Common myeloid progenitor, CD34-positive (primary cell): ENCODE results near the gene P2RY6.

Source experiments
- CTCF ChIA-PET: fragments of 350-600 bp; sonication (Branson Sonifier 250); formaldehyde crosslinking; loops from one replicate; lab custom pipeline; 2021; ENCODE audit warnings: antibody characterized with exemption; lab: Charles Lee
- POLR2A ChIA-PET: fragments of 350-600 bp; sonication (Branson Sonifier 250); formaldehyde crosslinking; loops from one replicate; lab custom pipeline; 2021; ENCODE audit warnings: antibody characterized with exemption; lab: Charles Lee
- DNase-seq, 3 donors: peaks; one replicate each; pipeline versions ENCODE4 v3.0.0 to v3.0.0-alpha.2; 2013
- H3K27ac ChIP-seq, 2 experiments: 1 replicate in 1 of 2; 2 replicates in 1 of 2; pipeline ENCODE4 v1.7.0; 2013; ENCODE audit warnings: inconsistent platforms in 2 of 2, low read length in 2 of 2, mild to moderate bottlenecking in 2 of 2, low read depth in 1 of 2, moderate library complexity in 1 of 2; ENCODE audit not compliant: severe bottlenecking in 2 of 2, insufficient read depth in 1 of 2, poor library complexity in 1 of 2
- H3K27me3 ChIP-seq, 5 experiments: replicated peaks in 2 of 5; 1 replicate in 3 of 5; 2 replicates in 2 of 5; pipeline versions ENCODE4 v1.6.1 to v1.7.0; 2013; ENCODE audit warnings: low read length in 4 of 5, mild to moderate bottlenecking in 2 of 5, moderate library complexity in 2 of 5, inconsistent platforms in 1 of 5; ENCODE audit not compliant: insufficient read depth in 5 of 5, control insufficient read depth in 4 of 5
- H3K36me3 ChIP-seq, 4 experiments: 1 replicate in 2 of 4; 2 replicates in 2 of 4; pipeline versions ENCODE4 v1.6.1 to v1.7.0; 2013; ENCODE audit warnings: low read length in 3 of 4, control low read depth in 1 of 4, mild to moderate bottlenecking in 1 of 4; ENCODE audit not compliant: control insufficient read depth in 4 of 4, insufficient read depth in 4 of 4
- H3K4me1 ChIP-seq, 4 experiments: 1 replicate in 3 of 4; 2 replicates in 1 of 4; pipeline versions ENCODE4 v1.6.1 to v1.7.1; 2013; ENCODE audit warnings: low read length in 3 of 4, mild to moderate bottlenecking in 3 of 4, control low read depth in 1 of 4, inconsistent platforms in 1 of 4, moderate library complexity in 1 of 4; ENCODE audit not compliant: control insufficient read depth in 4 of 4, insufficient read depth in 4 of 4; ENCODE audit errors: control extremely low read depth in 1 of 4
- H3K4me3 ChIP-seq, 7 experiments: 1 replicate in 4 of 7; 2 replicates in 3 of 7; pipeline versions ENCODE4 v1.5.1 to v1.7.0; 2013; ENCODE audit warnings: mild to moderate bottlenecking in 7 of 7, low read length in 6 of 7, moderate library complexity in 6 of 7, inconsistent platforms in 2 of 7, low read depth in 2 of 7, control low read depth in 1 of 7; ENCODE audit not compliant: insufficient read depth in 4 of 7, control insufficient read depth in 1 of 7; ENCODE audit errors: extremely low read depth in 1 of 7
- H3K9me3 ChIP-seq, 5 experiments: 1 replicate in 4 of 5; 2 replicates in 1 of 5; pipeline versions ENCODE4 v1.6.1 to v1.7.1; 2013; ENCODE audit warnings: low read length in 4 of 5, mild to moderate bottlenecking in 2 of 5, inconsistent platforms in 1 of 5, low read depth in 1 of 5, moderate library complexity in 1 of 5; ENCODE audit not compliant: control insufficient read depth in 4 of 5, insufficient read depth in 2 of 5; ENCODE audit errors: control extremely low read depth in 1 of 5
- WGBS: methylation state at CpG from one replicate; pipeline ENCODE4 v1.1.5; 2013; ENCODE audit not compliant: insufficient coverage; 5-methylcytosine and 5-hydroxymethylcytosine counted together

P2RY6 gene

GRCh38 chr11:73310076-73310475 lies 37.9 kb downstream of the P2RY6 start:
- WGBS, result 97% methylated on average over 14 of the region's 16 CpGs
- Histone ChIP-seq H3K9me3 (no peaks in the 10 kb centered on the region), H3K36me3 (peaks cover 0 to 11% (median 5%) of the 10 kb centered on the region in 4 experiments), H3K4me1 (peaks cover 9 to 76% (median 76%) of the 10 kb centered on the region in 4 experiments), H3K27ac (no peak overlapping the region), H3K27me3 (no peaks in the 10 kb centered on the region), H3K4me3 (peak overlapping the region in 4 of 7 experiments; percentile 81 to 91 (median 86))
- ChIA-PET POLR2A (interaction anchor here (1.2 to 4.6 kb wide), 4 partner anchors 11 to 67 kb away, joined by 3 to 56 read pairs (median 24); no protein-coding TSS in a partner anchor), CTCF (interaction anchor here (0.8 to 20.9 kb wide), 5 partner anchors 14 to 316 kb away, joined by 3 to 371 read pairs (median 172); no protein-coding TSS in a partner anchor)
- no peak for DNase-seq

GRCh38 chr11:73310661-73311393 lies 38.7 kb downstream of the P2RY6 start:
- POLR2A ChIA-PET, result no interaction called here
- Histone ChIP-seq H3K4me3 (peak overlapping the region in 3 of 7 experiments; percentile 19 to 91 (median 20)), H3K4me1 (peaks cover 11 to 83% (median 83%) of the 10 kb centered on the region in 4 experiments), H3K27me3 (no peaks in the 10 kb centered on the region), H3K27ac (no peak overlapping the region), H3K9me3 (no peaks in the 10 kb centered on the region), H3K36me3 (peaks cover 0 to 11% (median 5%) of the 10 kb centered on the region in 4 experiments)
- CTCF ChIA-PET, result interaction anchor here (1.5 to 20.9 kb wide), 5 partner anchors 8 to 167 kb away, joined by 3 to 371 read pairs (median 172); no protein-coding TSS in a partner anchor
- no peak for DNase-seq
- 96% methylated on average over 17 of the region's 22 CpGs for WGBS

- WGBS, result 90% methylated on average over 16 of the region's 18 CpGs
- Histone ChIP-seq H3K4me1 (peaks cover 11 to 86% (median 83%) of the 10 kb centered on the region in 4 experiments), H3K27me3 (no peaks in the 10 kb centered on the region), H3K27ac (peak overlapping the region in 1 of 2 experiments; percentile 27), H3K9me3 (no peaks in the 10 kb centered on the region), H3K36me3 (peaks cover 0 to 11% (median 5%) of the 10 kb centered on the region in 4 experiments), H3K4me3 (peak overlapping the region in 4 of 7 experiments; percentile 20 to 60 (median 52))
- DNase-seq, result no peak
- ChIA-PET CTCF (interaction anchor here (1.5 to 20.9 kb wide), 4 partner anchors 9 to 168 kb away, joined by 3 to 371 read pairs (median 164); no protein-coding TSS in a partner anchor), POLR2A (no interaction called here)
Measured at GRCh38 chr11:73311394-73311869, 39.3 kb downstream of the P2RY6 start.

GRCh38 chr11:73312036-73312435 lies 39.9 kb downstream of the P2RY6 start:
- peak overlapping the region in 5 of 7 experiments; percentile 30 to 60 (median 54) for H3K4me3 ChIP-seq
- peaks cover 9 to 86% (median 81%) of the 10 kb centered on the region in 4 experiments for H3K4me1 ChIP-seq
- POLR2A ChIA-PET, result interaction anchor here (1.7 kb wide), 1 partner anchor 11 kb away, joined by 8 read pairs; no protein-coding TSS in a partner anchor

GRCh38 chr11:73312851-73313327 lies 40.8 kb downstream of the P2RY6 start:
- DNase-seq, result no peak
- POLR2A ChIA-PET, result interaction anchor here (0.6 to 1.7 kb wide), 3 partner anchors 9 to 406 kb away, joined by 3 to 8 read pairs (median 3); no protein-coding TSS in a partner anchor
- WGBS, result 100% methylated on average over 2 of the region's 6 CpGs
- peaks cover 13 to 92% (median 86%) of the 10 kb centered on the region in 4 experiments for H3K4me1 ChIP-seq
- H3K9me3 ChIP-seq, result no peaks in the 10 kb centered on the region
- H3K4me3 ChIP-seq, result peak overlapping the region in 6 of 7 experiments; percentile 19 to 60 (median 52)
- H3K36me3 ChIP-seq, result peaks cover 0 to 11% (median 5%) of the 10 kb centered on the region in 4 experiments
- no peaks in the 10 kb centered on the region for H3K27me3 ChIP-seq
- H3K27ac ChIP-seq, result peak overlapping the region; percentile 27 to 67
- CTCF ChIA-PET, result interaction anchor here (19.7 to 20.9 kb wide), 2 partner anchors 11 to 26 kb away, joined by 323 to 371 read pairs; no protein-coding TSS in a partner anchor

More at GRCh38 chr11:73312036-73312435, 39.9 kb downstream of the P2RY6 start:
- no peaks in the 10 kb centered on the region for H3K9me3 ChIP-seq
- DNase-seq, result no peak
- CTCF ChIA-PET, result interaction anchor here (1.5 to 20.9 kb wide), 4 partner anchors 10 to 168 kb away, joined by 3 to 371 read pairs (median 164); no protein-coding TSS in a partner anchor
- WGBS, result 0% methylated on average over 1 of the region's 2 CpGs
- H3K27me3 ChIP-seq, result no peaks in the 10 kb centered on the region
- peak overlapping the region; percentile 27 to 67 for H3K27ac ChIP-seq
- H3K36me3 ChIP-seq, result peaks cover 0 to 11% (median 5%) of the 10 kb centered on the region in 4 experiments

GRCh38 chr11:73313652-73314051 lies 41.5 kb downstream of the P2RY6 start:
- Histone ChIP-seq H3K4me1 (peaks cover 13 to 98% (median 91%) of the 10 kb centered on the region in 4 experiments), H3K27me3 (no peaks in the 10 kb centered on the region), H3K36me3 (peaks cover 0 to 12% (median 5%) of the 10 kb centered on the region in 4 experiments), H3K9me3 (no peaks in the 10 kb centered on the region), H3K27ac (peak overlapping the region; percentile 28 to 67), H3K4me3 (peak overlapping the region in 6 of 7 experiments; percentile 9 to 60 (median 40))
- 17% methylated on average over 1 of the region's 1 CpG for WGBS
- ChIA-PET POLR2A (interaction anchor here (0.6 to 1.7 kb wide), 3 partner anchors 8 to 59 kb away, joined by 3 to 8 read pairs (median 4); no protein-coding TSS in a partner anchor), CTCF (interaction anchor here (0.8 to 20.9 kb wide), 6 partner anchors 10 to 37 kb away, joined by 3 to 371 read pairs (median 4); no protein-coding TSS in a partner anchor)
- DNase-seq, result peak in 2 of 3 donors; percentile 38 to 48
